ENCODE measurements around the gene RGS6. TPM values are rescaled to one million over a fixed set of nuclear protein-coding genes. Genes with fewer than 3 reads are reported as not detected.

Gene RGS6
- total RNA-seq, 2 experiments from 2014 or later: not detected

- no peaks in the 10 kb centered on the region for H3K4me1 Mint-ChIP-seq (ENCODE audit: low read depth)
- no peak overlapping the region for H3K4me3 Mint-ChIP-seq
- peaks cover 4% of the 10 kb centered on the region for H3K27me3 Mint-ChIP-seq
- no peak for TF ChIP-seq CTCF (IDR thresholded peaks at IDR 0.05)
- H3K9me3 Mint-ChIP-seq: no peaks in the 10 kb centered on the region
- intact Hi-C loops (cut with micrococcal nuclease): no loop called here
- no peak overlapping the region for H3K27ac Mint-ChIP-seq
- ChIA-PET POLR2A (no interaction called here), CTCF (no interaction called here)
- no peaks in the 10 kb centered on the region for H3K36me3 Mint-ChIP-seq (ENCODE audit: low read depth)
- no peak for DNase-seq
- no peak for ATAC-seq
These were observed 673.1 kb downstream of the RGS6 start for GRCh38 chr14:72605096-72605920.

DNA sequence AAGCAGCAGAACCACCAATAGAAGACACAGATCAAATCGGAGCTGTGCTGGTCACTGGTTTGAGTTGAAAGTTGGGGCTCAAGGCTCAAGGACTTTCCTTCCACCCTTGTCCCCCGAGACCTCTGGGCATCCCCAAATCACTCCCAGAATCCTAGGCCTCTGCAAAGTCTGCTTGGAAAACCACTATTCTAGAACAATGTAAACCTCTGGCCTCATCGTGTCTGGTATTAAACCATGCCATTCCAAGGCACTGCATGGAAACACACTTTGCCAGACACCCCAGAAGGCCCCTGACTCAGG, 673.6 kb downstream of the RGS6 start:
- intact Hi-C loops (cut with micrococcal nuclease): no loop called here
- TF ChIP-seq CTCF (IDR thresholded peaks at IDR 0.05): no peak
- Mint-ChIP-seq H3K27me3 (no peaks in the 10 kb centered on the region), H3K4me3 (no peak overlapping the region), H3K4me1 (ENCODE audit: low read depth) (no peaks in the 10 kb centered on the region), H3K36me3 (ENCODE audit: low read depth) (no peaks in the 10 kb centered on the region), H3K27ac (no peak overlapping the region), H3K9me3 (no peaks in the 10 kb centered on the region)
- DNase-seq (no peak), ATAC-seq (no peak)
- CTCF ChIA-PET: no interaction called here
- POLR2A ChIA-PET: no interaction called here

- Mint-ChIP-seq H3K4me1 (ENCODE audit: low read depth) (no peaks in the 10 kb centered on the region), H3K9me3 (no peaks in the 10 kb centered on the region), H3K36me3 (ENCODE audit: low read depth) (no peaks in the 10 kb centered on the region), H3K27ac (no peak overlapping the region), H3K4me3 (no peak overlapping the region), H3K27me3 (peaks cover 2% of the 10 kb centered on the region)
- ChIA-PET POLR2A (no interaction called here), CTCF (no interaction called here)
- no peak for TF ChIP-seq CTCF (IDR thresholded peaks at IDR 0.05)
- no peak for ATAC-seq
- DNase-seq: no peak
- intact Hi-C loops (cut with micrococcal nuclease): no loop called here
These were observed 674.6 kb downstream of the RGS6 start for GRCh38 chr14:72606879-72607278.

DNA sequence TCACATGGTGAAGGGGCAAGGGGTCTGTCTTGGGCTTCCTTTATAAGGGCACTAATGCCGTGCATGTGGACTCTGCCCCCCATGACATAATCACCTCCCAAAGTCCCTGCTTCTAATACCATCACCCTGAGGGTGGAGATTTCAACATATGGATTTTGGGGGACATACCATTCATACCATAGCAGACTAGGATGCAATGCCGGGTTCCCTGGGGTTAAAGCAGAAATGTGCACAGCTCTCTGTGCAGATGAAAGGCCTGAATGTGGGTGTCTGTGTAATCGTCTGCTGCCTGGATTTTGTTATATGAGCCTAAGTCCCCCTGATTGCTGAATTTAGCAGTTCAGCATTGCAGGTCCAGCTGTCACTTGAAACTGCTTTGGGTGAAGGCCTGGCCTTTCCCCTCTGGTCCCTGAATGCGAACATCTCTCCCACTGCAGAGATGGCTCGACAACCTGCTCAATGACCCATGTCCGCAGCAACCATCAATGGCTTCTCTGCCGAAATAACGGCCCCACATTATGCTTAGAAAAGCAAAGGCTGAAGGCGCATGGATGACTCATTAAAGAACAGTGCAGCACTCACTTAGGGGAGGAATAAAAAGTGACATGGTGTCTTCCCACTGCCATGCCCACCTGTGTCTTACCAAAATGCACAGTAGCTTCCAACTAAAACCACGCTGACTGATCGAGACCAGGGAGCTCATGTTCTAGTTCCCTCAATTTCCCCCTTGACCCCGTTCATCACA, 675.3 kb downstream of the RGS6 start:
- H3K9me3 Mint-ChIP-seq: no peaks in the 10 kb centered on the region
- CTCF ChIA-PET: no interaction called here
- no peak for TF ChIP-seq CTCF (IDR thresholded peaks at IDR 0.05)
- intact Hi-C loops (cut with micrococcal nuclease): no loop called here
- peaks cover 2% of the 10 kb centered on the region for H3K27me3 Mint-ChIP-seq
- H3K36me3 Mint-ChIP-seq (ENCODE audit: low read depth): no peaks in the 10 kb centered on the region
- POLR2A ChIA-PET: no interaction called here
- no peak overlapping the region for H3K4me3 Mint-ChIP-seq
- no peak overlapping the region for H3K27ac Mint-ChIP-seq
- DNase-seq (no peak), ATAC-seq (no peak)
- H3K4me1 Mint-ChIP-seq (ENCODE audit: low read depth): no peaks in the 10 kb centered on the region

DNA sequence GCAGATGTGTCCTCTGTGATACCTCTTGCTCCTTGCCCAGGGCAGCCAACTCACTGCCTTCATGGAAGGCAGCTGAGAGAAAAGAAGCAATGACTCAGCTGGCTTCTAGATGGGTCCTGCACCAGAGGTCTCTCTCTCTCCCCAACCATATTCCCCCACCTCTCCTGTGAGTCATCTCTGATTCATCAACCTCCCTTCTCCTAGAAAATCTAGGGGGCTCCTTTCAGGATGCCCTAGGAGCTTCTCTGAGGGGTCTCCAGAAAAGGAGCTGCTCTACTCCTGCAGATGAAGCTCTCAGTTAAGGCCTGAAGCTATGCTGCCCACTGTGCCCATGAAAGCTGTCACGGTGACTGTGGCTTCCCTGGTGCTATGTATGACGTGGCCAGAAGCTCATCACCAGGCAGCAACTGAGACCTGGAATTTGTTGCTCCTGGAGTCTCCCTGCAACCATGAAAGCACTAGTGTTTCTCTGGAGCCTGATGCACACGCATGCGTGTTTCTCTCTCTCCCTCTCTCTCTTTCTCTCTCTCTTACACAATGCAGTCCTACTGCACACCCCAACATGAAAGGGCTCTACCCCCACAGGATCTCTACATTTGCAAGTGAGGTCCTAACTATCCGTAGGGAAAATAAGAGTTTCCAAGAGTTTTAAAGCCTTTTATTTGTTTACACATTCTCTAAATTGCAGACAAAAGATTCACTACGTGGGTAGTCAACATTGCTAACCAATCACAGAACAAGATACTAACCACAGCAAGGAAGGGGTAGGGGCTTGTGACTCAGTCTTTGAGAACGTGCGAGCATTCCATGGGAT, 676.4 kb downstream of the RGS6 start:
- Mint-ChIP-seq H3K36me3 (ENCODE audit: low read depth) (no peaks in the 10 kb centered on the region), H3K27ac (no peak overlapping the region), H3K27me3 (peaks cover 5% of the 10 kb centered on the region), H3K4me3 (no peak overlapping the region), H3K9me3 (no peaks in the 10 kb centered on the region), H3K4me1 (ENCODE audit: low read depth) (no peaks in the 10 kb centered on the region)
- ATAC-seq: no peak
- intact Hi-C loops (cut with micrococcal nuclease): no loop called here
- DNase-seq: no peak
- ChIA-PET POLR2A (no interaction called here), CTCF (no interaction called here)
- TF ChIP-seq CTCF (IDR thresholded peaks at IDR 0.05): no peak

Measured in activated CD8-positive, alpha-beta T cell treated with anti-CD3 and anti-CD28 coated beads for 36 hours (primary cell).